Sciatic nerve (tissue), 2 donors: ENCODE results near the gene SMAD7. TPM values are rescaled to one million over a fixed set of nuclear protein-coding genes. Genes with fewer than 3 reads are reported as not detected.

Source experiments
- ATAC-seq: fragments of 200-7000 bp; cut with Tn5 transposase; one replicate; pipeline ENCODE4 v1.9.1; 2020; ENCODE audit warnings: mild to moderate bottlenecking, moderate library complexity
- DNase-seq: peaks from one replicate; pipeline ENCODE4 v3.0.0-alpha.2; 2020; ENCODE audit warnings: low spot score
- intact Hi-C: fragments of 100-400 bp; cut with DNase I; formaldehyde crosslinking; loops from one replicate; pipeline ENCODE4 v1.14.2; 2022
- total RNA-seq: library from RNA; stranded (reverse); fragmentation: NEBNext Ultra II Directional; extraction: Animal tissue kit (Norgen Biotek cat#: 25700); gene quantifications from one replicate; pipeline ENCODE4 v1.2.1, GENCODE V29; 2021
- donor health status: DM: no; HTN: no; CAD: no.
- donor health status: DM: no; HTN: no; CAD: no.

The SMAD7 gene
- total RNA-seq: 44.0 TPM

- DNase-seq: peak; percentile 76
- intact Hi-C loops: no loop called here
- no peak for ATAC-seq
Observed at GRCh38 chr18:48950536-48951447, at the start of gene SMAD7. Gene SMAD7, minus strand, starts transcription at chr18:48950965. Its CDS starts 541 bp downstream, at chr18:48950424.

- intact Hi-C loops: no loop called here
- no peak for DNase-seq
- no peak for ATAC-seq
Observed at GRCh38 chr18:48999569-48999968, 48.8 kb upstream of the SMAD7 start.

- DNase-seq: no peak
- ATAC-seq: peak; percentile 19
Observed at GRCh38 chr18:48997985-48998831, 47.4 kb upstream of the SMAD7 start.

GRCh38 chr18:48997681-48997984 lies 46.9 kb upstream of the SMAD7 start:
- DNase-seq: no peak
- no peak for ATAC-seq
- intact Hi-C loops: no loop called here

More at GRCh38 chr18:48997985-48998831, 47.4 kb upstream of the SMAD7 start:
- intact Hi-C loops: no loop called here

GRCh38 chr18:48996901-48997463 lies 46.2 kb upstream of the SMAD7 start:
- no peak for DNase-seq
- intact Hi-C loops: no loop called here
- no peak for ATAC-seq

- DNase-seq: no peak
- intact Hi-C loops: no loop called here
- ATAC-seq: no peak
Observed at GRCh38 chr18:48996041-48996440, 45.3 kb upstream of the SMAD7 start.

- intact Hi-C loops: no loop called here
- no peak for ATAC-seq
- no peak for DNase-seq
Observed at GRCh38 chr18:48994926-48995835, 44.4 kb upstream of the SMAD7 start.

- DNase-seq (no peak), ATAC-seq (peak; percentile 25)
- intact Hi-C loops: no loop called here
Observed at GRCh38 chr18:48994044-48994651, 43.4 kb upstream of the SMAD7 start.

- ATAC-seq: no peak
- intact Hi-C loops: no loop called here
- DNase-seq: no peak
Observed at GRCh38 chr18:48993586-48993985, 42.8 kb upstream of the SMAD7 start.

GRCh38 chr18:48992791-48993555 lies 42.2 kb upstream of the SMAD7 start:
- intact Hi-C loops: no loop called here
- ATAC-seq (peak; percentile 25), DNase-seq (no peak)

- ATAC-seq (no peak), DNase-seq (no peak)
- intact Hi-C loops: no loop called here
Observed at GRCh38 chr18:48992133-48992532, 41.4 kb upstream of the SMAD7 start.

GRCh38 chr18:48991676-48992075 lies 40.9 kb upstream of the SMAD7 start:
- intact Hi-C loops: no loop called here
- DNase-seq: no peak
- ATAC-seq: no peak

- intact Hi-C loops: no loop called here
Observed at GRCh38 chr18:48991319-48991660, 40.5 kb upstream of the SMAD7 start.

GRCh38 chr18:48990481-48991318 lies 39.9 kb upstream of the SMAD7 start:
- intact Hi-C loops: no loop called here
- DNase-seq: no peak
- ATAC-seq: peak; percentile 54

More at GRCh38 chr18:48991319-48991660, 40.5 kb upstream of the SMAD7 start:
- ATAC-seq (no peak), DNase-seq (no peak)

GRCh38 chr18:48989304-48990303 lies 38.8 kb upstream of the SMAD7 start:
- intact Hi-C loops: no loop called here
- peak; percentile 20 for ATAC-seq
- DNase-seq: no peak
